BJ (cell line): ENCODE data around the gene MTA1. TPM values are rescaled to one million over a fixed set of nuclear protein-coding genes. Genes with fewer than 3 reads are reported as not detected.

Experiments used
- CTCF ChIA-PET: fragments of 350-600 bp; formaldehyde crosslinking; extraction: SDS; loops from one replicate; lab custom pipeline; 2021; ENCODE audit warnings: antibody characterized with exemption, inconsistent platforms; lab: Yijun Ruan, JAX
- POLR2A ChIA-PET: fragments of 300-600 bp; sonication (Branson Sonifier 250); formaldehyde crosslinking; extraction: SDS; loops from one replicate; lab custom pipeline; 2021; ENCODE audit warnings: antibody characterized with exemption; lab: Charles Lee
- DNase-seq: peaks from one replicate; pipeline ENCODE4 v3.0.0-alpha.2; 2011; ENCODE audit warnings: low read depth
- H3K27me3 ChIP-seq: 2 replicates; pipeline ENCODE4 v1.6.0; 2011; ENCODE audit warnings: low read length; ENCODE audit not compliant: control insufficient read depth, insufficient read depth
- H3K36me3 ChIP-seq: 2 replicates; pipeline ENCODE4 v1.5.1; 2011; ENCODE audit warnings: low read length; ENCODE audit not compliant: control insufficient read depth, insufficient read depth
- H3K4me3 ChIP-seq: 2 replicates; pipeline ENCODE4 v1.5.1; 2011; ENCODE audit warnings: low read depth, mild to moderate bottlenecking, control low read depth, low read length
- CTCF ChIP-seq: IDR thresholded peaks from 2 replicates; pipeline ENCODE4 v1.5.1; 2011; ENCODE audit warnings: low read depth, mild to moderate bottlenecking, control low read depth, inconsistent platforms, low read length, moderate library complexity; ENCODE audit not compliant: insufficient read depth
- polyA plus RNA-seq: library from polyadenylated mRNA; depleted of rRNA; stranded (reverse); fragments of >200 nt; gene quantifications from 2 replicates; pipeline ENCODE4 v1.2.3, GENCODE V29; 2011

MTA1 gene
- polyA plus RNA-seq, 1 experiment = 48.8 TPM

GRCh38 chr14:105436402-105436801 is 16.8 kb downstream of the MTA1 start:
- POLR2A ChIA-PET = no interaction called here
- DNase-seq = no peak
- Histone ChIP-seq H3K4me3 (no peak overlapping the region), H3K27me3 (no peaks in the 10 kb centered on the region), H3K36me3 (peaks cover 18% of the 10 kb centered on the region)
- CTCF ChIA-PET = interaction anchor here (0.6 kb wide), 1 partner anchor 12 kb away, joined by 3 read pairs; no protein-coding TSS in a partner anchor
- no peak for TF ChIP-seq CTCF

- TF ChIP-seq CTCF = no peak
- Histone ChIP-seq H3K4me3 (no peak overlapping the region), H3K36me3 (peaks cover 18% of the 10 kb centered on the region), H3K27me3 (no peaks in the 10 kb centered on the region)
- no peak for DNase-seq
- CTCF ChIA-PET = interaction anchor here (0.6 kb wide), 1 partner anchor 11 kb away, joined by 3 read pairs; no protein-coding TSS in a partner anchor
- POLR2A ChIA-PET = no interaction called here
Measured at GRCh38 chr14:105436891-105437722, 17.5 kb downstream of the MTA1 start.

GRCh38 chr14:105437723-105438500 is 18.3 kb downstream of the MTA1 start:
- CTCF ChIA-PET = interaction anchor here (1.1 kb wide), 1 partner anchor 10 kb away, joined by 6 read pairs; no protein-coding TSS in a partner anchor

GRCh38 chr14:105439179-105439578 is 19.6 kb downstream of the MTA1 start:
- ChIA-PET POLR2A (no interaction called here), CTCF (interaction anchor here (1.1 kb wide), 1 partner anchor 9 kb away, joined by 6 read pairs; no protein-coding TSS in a partner anchor)
- no peaks in the 10 kb centered on the region for H3K27me3 ChIP-seq
- TF ChIP-seq CTCF = no peak
- H3K36me3 ChIP-seq = peaks cover 24% of the 10 kb centered on the region
- H3K4me3 ChIP-seq = no peak overlapping the region
- DNase-seq = no peak

More at GRCh38 chr14:105437723-105438500, 18.3 kb downstream of the MTA1 start:
- Histone ChIP-seq H3K4me3 (no peak overlapping the region), H3K36me3 (peaks cover 22% of the 10 kb centered on the region), H3K27me3 (no peaks in the 10 kb centered on the region)
- POLR2A ChIA-PET = no interaction called here
- DNase-seq = no peak
- TF ChIP-seq CTCF = no peak
